NCI-H526 treated with DMSO at 0.1 percent for 48 hours (cell line): ENCODE measurements around the gene TRPC4.

Experiments used
- DNase-seq: peaks from one replicate; lab custom pipeline; 2025; lab: John Stamatoyannopoulos, UW

Gene TRPC4

GRCh38 chr13:37869756-37870488 lies at the start of gene TRPC4:
Gene TRPC4, minus strand, starts transcription at chr13:37869772. Its CDS starts 86,439 bp downstream, at chr13:37783333.
- no peak for DNase-seq

GRCh38 chr13:37918751-37919150 lies 49.2 kb upstream of the TRPC4 start:
- DNase-seq: no peak

GRCh38 chr13:37918116-37918714 lies 48.6 kb upstream of the TRPC4 start:
- DNase-seq: no peak

DNA sequence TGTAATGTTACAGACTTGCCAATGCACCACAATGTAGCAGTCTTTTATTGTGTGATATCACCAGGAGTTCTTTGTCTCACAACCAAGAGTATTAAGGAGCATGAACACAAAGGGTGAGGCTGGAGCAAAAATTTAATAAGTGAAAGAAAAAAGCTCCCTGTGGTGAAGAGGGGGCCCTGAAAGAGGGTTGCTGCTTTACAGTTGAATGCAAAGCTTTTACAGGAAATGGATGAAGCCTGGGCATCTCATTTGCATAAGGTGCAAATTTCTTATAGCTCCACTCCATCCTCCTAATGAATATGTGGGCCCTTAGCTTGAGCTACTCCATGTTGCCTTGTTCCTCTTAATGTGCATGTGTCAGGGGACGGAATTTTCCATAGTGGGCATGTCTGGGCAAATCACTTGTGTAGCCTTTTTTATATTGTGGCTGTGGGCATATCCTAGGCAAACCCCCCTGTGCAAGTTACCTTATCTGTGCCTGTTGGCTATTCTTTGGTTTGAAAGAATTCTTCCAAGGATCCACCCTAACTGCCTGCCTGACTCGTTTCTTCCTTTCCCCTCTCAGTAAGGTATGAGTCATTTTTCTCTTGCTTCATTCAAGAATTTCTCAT lies 45.3 kb upstream of the TRPC4 start:
- no peak for DNase-seq

- no peak for DNase-seq
Measured at GRCh38 chr13:37910790-37911189, 41.2 kb upstream of the TRPC4 start.

- no peak for DNase-seq
Measured at GRCh38 chr13:37906880-37907279, 37.3 kb upstream of the TRPC4 start.

GRCh38 chr13:37905736-37906135 lies 36.2 kb upstream of the TRPC4 start:
- DNase-seq: no peak

- DNase-seq: no peak
Measured at GRCh38 chr13:37899753-37900152, 30.2 kb upstream of the TRPC4 start.

DNA sequence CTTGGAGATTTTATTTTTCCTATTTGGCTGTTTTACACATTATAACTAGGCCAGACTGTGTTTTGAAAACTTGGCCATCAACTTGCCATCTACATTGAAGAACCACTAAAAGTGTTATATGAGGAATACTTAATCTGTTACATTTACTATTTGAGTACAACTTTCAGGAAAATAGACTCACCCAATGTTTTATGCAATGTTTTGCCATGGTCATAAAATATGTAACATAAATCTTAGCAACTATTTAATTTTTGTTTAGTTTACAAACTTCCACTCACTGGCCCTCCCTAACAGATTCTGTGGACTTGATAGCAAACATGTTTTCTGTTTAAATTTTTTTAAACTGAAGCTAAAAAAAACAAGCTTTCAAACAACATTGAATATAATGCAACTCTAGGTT lies 23.7 kb upstream of the TRPC4 start:
- no peak for DNase-seq

- no peak for DNase-seq
Measured at GRCh38 chr13:37889820-37890219, 20.2 kb upstream of the TRPC4 start.

- DNase-seq: no peak
Measured at GRCh38 chr13:37889102-37889501, 19.5 kb upstream of the TRPC4 start.

- DNase-seq: no peak
Measured at GRCh38 chr13:37886879-37887278, 17.3 kb upstream of the TRPC4 start.

GRCh38 chr13:37884674-37885073 lies 15.1 kb upstream of the TRPC4 start:
- DNase-seq: no peak

DNA sequence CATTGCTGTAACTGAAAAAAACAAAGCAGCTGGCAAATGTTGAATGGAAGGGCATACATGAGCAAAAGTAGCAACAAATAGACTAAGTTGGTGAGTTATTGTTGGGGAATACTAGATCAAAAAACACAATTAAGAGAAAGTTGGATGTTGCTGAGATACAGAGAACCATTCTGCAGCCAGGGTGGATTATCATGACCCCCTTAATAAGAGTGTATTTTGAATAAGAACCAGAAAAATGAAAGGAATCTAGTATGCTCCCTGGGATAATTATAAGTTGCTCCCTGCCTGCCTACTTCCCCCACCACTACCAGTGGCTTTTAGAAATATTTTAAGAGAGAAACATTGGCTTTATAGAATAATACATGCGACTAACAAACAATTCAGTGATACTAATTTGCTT lies 14.5 kb upstream of the TRPC4 start:
- DNase-seq: no peak

DNA sequence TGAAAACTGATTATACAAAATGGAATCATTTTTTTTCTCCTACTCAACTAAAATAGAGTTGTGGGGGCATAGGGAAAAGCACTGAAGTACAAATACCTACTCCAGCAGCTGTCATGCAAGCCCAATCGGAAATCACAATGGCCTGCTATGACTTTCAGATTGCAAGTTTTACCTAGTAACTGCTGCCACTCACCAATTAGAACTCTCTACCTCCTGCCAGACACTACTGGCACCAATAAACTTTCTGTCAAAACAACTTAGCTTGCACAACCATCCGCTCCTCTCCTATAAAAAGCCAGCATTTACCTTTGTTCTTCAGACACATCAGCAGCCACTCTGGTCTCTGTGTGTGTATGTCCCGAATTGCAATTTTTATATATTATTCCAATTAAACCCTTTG lies 9.3 kb upstream of the TRPC4 start:
- no peak for DNase-seq

DNA sequence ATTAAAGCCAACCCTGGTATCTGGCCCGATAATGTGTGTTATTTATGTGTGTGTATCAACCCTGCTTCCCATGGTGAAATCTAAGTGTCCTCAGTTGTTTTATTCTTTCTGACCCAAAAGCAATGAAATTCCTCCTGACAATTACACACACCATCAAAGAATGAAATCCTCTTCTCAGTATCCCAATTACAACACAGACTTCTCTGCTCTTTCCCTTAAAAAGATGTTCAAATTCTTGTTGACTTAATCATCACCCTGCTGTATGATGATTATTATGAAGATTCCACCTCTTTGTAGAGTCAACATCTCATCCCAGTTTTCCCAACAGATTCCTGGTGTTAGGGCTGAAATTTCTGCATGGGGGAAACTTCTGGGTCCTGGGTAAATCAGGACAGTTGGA lies 8.9 kb upstream of the TRPC4 start:
- no peak for DNase-seq

GRCh38 chr13:37870895-37871550 lies 1.5 kb upstream of the TRPC4 start:
- no peak for DNase-seq

GRCh38 chr13:37870489-37870845 lies 895 bp upstream of the TRPC4 start:
- no peak for DNase-seq

GRCh38 chr13:37869506-37869755 lies 141 bp downstream of the TRPC4 start:
- DNase-seq: no peak

- DNase-seq: no peak
Measured at GRCh38 chr13:37868691-37869505, 674 bp downstream of the TRPC4 start.

DNA sequence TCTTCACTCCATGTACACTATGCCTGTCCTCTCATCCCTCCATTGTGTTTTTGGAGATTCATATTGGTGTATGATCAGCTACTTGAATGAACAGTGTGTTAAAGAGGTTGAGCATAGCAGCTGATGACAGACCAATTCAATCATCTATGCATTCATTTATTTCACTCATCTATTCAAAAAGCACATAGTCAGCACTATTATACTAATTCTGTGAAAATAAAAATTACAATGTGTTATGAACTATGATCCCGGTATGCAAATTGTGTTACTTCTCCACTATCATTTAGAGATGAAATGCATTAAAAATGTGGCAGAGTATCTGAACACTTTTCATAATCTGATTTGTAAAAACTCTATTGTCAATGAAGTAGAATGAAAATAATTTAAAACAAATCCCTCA lies 5.9 kb downstream of the TRPC4 start:
- DNase-seq: no peak

- DNase-seq: no peak
Measured at GRCh38 chr13:37835392-37835791, 34.2 kb downstream of the TRPC4 start.

DNA sequence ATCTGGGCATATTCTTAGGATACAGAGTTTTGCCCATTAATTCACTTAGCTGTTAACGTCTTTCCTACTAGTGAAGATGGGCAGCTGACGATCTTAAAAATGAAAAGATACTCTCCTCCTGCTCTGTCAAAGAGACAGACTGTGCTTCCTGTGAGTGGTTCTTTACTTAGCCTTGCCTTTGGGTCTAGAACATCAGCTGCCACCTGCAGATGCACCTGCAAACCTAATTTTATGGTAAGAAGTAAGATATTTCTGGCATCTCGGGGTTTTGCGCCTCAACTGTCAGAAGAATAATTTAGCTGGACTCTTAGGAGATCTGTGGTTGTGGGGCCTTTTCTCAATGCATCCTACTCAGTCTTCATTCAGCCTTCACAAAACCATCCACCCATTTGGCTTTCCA lies 36.2 kb downstream of the TRPC4 start:
- DNase-seq: no peak
